Liver (tissue), 9 donors: ENCODE measurements around the gene ABCA4. TPM values are rescaled to one million over a fixed set of nuclear protein-coding genes. Genes with fewer than 3 reads are reported as not detected.

Source experiments
- DNase-seq: peaks from one replicate; pipeline ENCODE4 v3.0.0-alpha.2; 2017; ENCODE audit warnings: low spot score
- H3K27ac ChIP-seq, 2 donors: one replicate each; pipeline ENCODE4 v1.7.0; 2013; ENCODE audit warnings: inconsistent platforms in 2 of 2, low read length in 2 of 2, control low read depth in 1 of 2, low read depth in 1 of 2, mild to moderate bottlenecking in 1 of 2
- H3K27me3 ChIP-seq, 4 donors: one replicate each; pipeline versions ENCODE4 v1.6.1 to v1.7.0; 2013; ENCODE audit warnings: low read length in 3 of 4, inconsistent platforms in 1 of 4, mild to moderate bottlenecking in 1 of 4, moderate library complexity in 1 of 4; ENCODE audit not compliant: control insufficient read depth in 4 of 4, insufficient read depth in 4 of 4
- H3K36me3 ChIP-seq, 4 donors: one replicate each; pipeline versions ENCODE4 v1.6.1 to v1.7.0; 2013; ENCODE audit warnings: low read length in 3 of 4, mild to moderate bottlenecking in 3 of 4, low read depth in 1 of 4, moderate library complexity in 1 of 4; ENCODE audit not compliant: control insufficient read depth in 4 of 4, insufficient read depth in 3 of 4
- H3K4me1 ChIP-seq, 4 donors: one replicate each; pipeline versions ENCODE4 v1.6.1 to v1.7.0; 2013; ENCODE audit warnings: low read length in 3 of 4, mild to moderate bottlenecking in 3 of 4, moderate library complexity in 1 of 4; ENCODE audit not compliant: control insufficient read depth in 4 of 4, insufficient read depth in 4 of 4
- H3K4me3 ChIP-seq, 3 donors: one replicate each; pipeline versions ENCODE4 v1.6.1 to v1.7.0; 2013; ENCODE audit warnings: low read length in 3 of 3, control low read depth in 1 of 3, low read depth in 1 of 3, mild to moderate bottlenecking in 1 of 3
- H3K9ac ChIP-seq, 2 donors: one replicate each; pipeline ENCODE4 v1.7.0; 2013; ENCODE audit warnings: low read length in 2 of 2, mild to moderate bottlenecking in 2 of 2, moderate library complexity in 2 of 2, control low read depth in 1 of 2, low read depth in 1 of 2
- H3K9me3 ChIP-seq, 4 donors: one replicate each; pipeline versions ENCODE4 v1.6.1 to v1.7.0; 2013; ENCODE audit warnings: low read length in 3 of 4; ENCODE audit not compliant: control insufficient read depth in 4 of 4
- ATF3 ChIP-seq: IDR thresholded peaks from 2 replicates; pipeline ENCODE4 v1.6.1; 2016; ENCODE audit warnings: antibody characterized with exemption
- EGR1 ChIP-seq, 2 donors: IDR thresholded peaks; 2 replicates each; pipeline ENCODE4 v1.6.1; 2016 to 2018; ENCODE audit warnings: antibody characterized with exemption in 2 of 2, low read depth in 2 of 2
- FOXA1 ChIP-seq: IDR thresholded peaks from 2 replicates; pipeline ENCODE4 v1.6.1; 2016; ENCODE audit warnings: antibody characterized with exemption
- FOXA2 ChIP-seq: IDR thresholded peaks from 2 replicates; pipeline ENCODE4 v1.6.1; 2016; ENCODE audit warnings: antibody characterized with exemption
- GABPA ChIP-seq, 2 donors: IDR thresholded peaks in 1 of 2; conservative IDR thresholded peaks in 1 of 2; 2 replicates each; pipeline ENCODE4 v1.6.1; 2016; ENCODE audit warnings: antibody characterized with exemption in 2 of 2, mild to moderate bottlenecking in 1 of 2, moderate library complexity in 1 of 2
- HNF4A ChIP-seq, 2 donors: conservative IDR thresholded peaks; 2 replicates each; pipeline ENCODE4 v1.6.1; 2016; ENCODE audit warnings: antibody characterized with exemption in 2 of 2, mild to moderate bottlenecking in 2 of 2
- HNF4G ChIP-seq: IDR thresholded peaks from 2 replicates; pipeline ENCODE4 v1.6.1; 2016; ENCODE audit warnings: antibody characterized with exemption
- JUND ChIP-seq, 2 donors: IDR thresholded peaks; 2 replicates each; pipeline ENCODE4 v1.6.1; 2016; ENCODE audit warnings: antibody characterized with exemption in 2 of 2
- MAX ChIP-seq: IDR thresholded peaks from 2 replicates; pipeline ENCODE4 v1.6.1; 2016; ENCODE audit warnings: antibody characterized with exemption
- NR2F2 ChIP-seq: IDR thresholded peaks from 2 replicates; pipeline ENCODE4 v1.6.1; 2016; ENCODE audit warnings: antibody characterized with exemption
- RAD21 ChIP-seq, 2 donors: IDR thresholded peaks; 2 replicates each; pipeline ENCODE4 v1.6.1; 2016; ENCODE audit warnings: antibody characterized with exemption in 2 of 2, mild to moderate bottlenecking in 2 of 2
- REST ChIP-seq: IDR thresholded peaks from 2 replicates; pipeline ENCODE4 v1.6.1; 2016; ENCODE audit warnings: antibody characterized with exemption, mild to moderate bottlenecking
- RXRA ChIP-seq, 2 donors: IDR thresholded peaks; 2 replicates each; pipeline ENCODE4 v1.6.1; 2017 to 2018; ENCODE audit warnings: antibody characterized with exemption in 2 of 2, mild to moderate bottlenecking in 1 of 2
- SP1 ChIP-seq: IDR thresholded peaks from 2 replicates; pipeline ENCODE4 v1.6.1; 2018; ENCODE audit warnings: antibody characterized with exemption, mild to moderate bottlenecking
- TAF1 ChIP-seq: conservative IDR thresholded peaks from 2 replicates; pipeline ENCODE4 v1.6.1; 2016; ENCODE audit warnings: antibody characterized with exemption, mild to moderate bottlenecking
- YY1 ChIP-seq: IDR thresholded peaks from 2 replicates; pipeline ENCODE4 v1.6.1; 2016; ENCODE audit warnings: antibody characterized with exemption, mild to moderate bottlenecking
- ZBTB33 ChIP-seq: IDR thresholded peaks from 2 replicates; pipeline ENCODE4 v1.6.1; 2016; ENCODE audit warnings: antibody characterized with exemption
- WGBS: extraction: QIAGEN DNeasy Blood & Tissue Kit; methylation state at CpG from one replicate; pipeline ENCODE4 v1.1.7; 2013; 5-methylcytosine and 5-hydroxymethylcytosine counted together
- polyA plus RNA-seq, 2 donors: library from polyadenylated mRNA; stranded (reverse) in 1 of 2; unstranded in 1 of 2; fragments of 200-250 nt in 1 of 2; fragments of >200 nt in 1 of 2; fragmentation: Nextera tagmentation in 1 of 2; extraction: Ambion mirVana in 1 of 2; gene quantifications; one replicate each; pipeline versions ENCODE4 v1.2.1 to v1.2.3, GENCODE V29; 2013 to 2015
- total RNA-seq, 2 donors: library from RNA; depleted of rRNA; stranded (reverse); fragments of >200 nt; gene quantifications; one replicate each; pipeline ENCODE4 v1.2.3, GENCODE V29; 2014
- TF ChIP-seq, protein P1 (sequence below): fragments of 150-350 bp; IDR thresholded peaks from 2 replicates; pipeline ENCODE4 v1.5.1; 2017; ENCODE audit warnings: improper control_type of control experiment, low read depth, low read length; ENCODE audit not compliant: missing input control
- donor health status: healthy.
- donor health status: healthy.
- donor health status: healthy.
- donor health status: healthy.
- donor health status: healthy.

ABCA4 gene
- total and polyA plus RNA-seq, 4 donors = 0.19 to 1.5 (median 0.38) TPM

GRCh38 chr1:94011129-94011528 is 109.8 kb downstream of the ABCA4 start:
- WGBS = 88% methylated on average over 8 of the region's 8 CpGs
- no peaks in the 10 kb centered on the region for H3K4me1 ChIP-seq

More at GRCh38 chr1:94011129-94011528, 109.8 kb downstream of the ABCA4 start:
- Histone ChIP-seq H3K4me3 (no peak overlapping the region), H3K9ac (no peak overlapping the region), H3K9me3 (no peaks in the 10 kb centered on the region), H3K36me3 (no peaks in the 10 kb centered on the region), H3K27ac (no peak overlapping the region), H3K27me3 (no peaks in the 10 kb centered on the region)
- TF ChIP-seq HNF4A (conservative IDR thresholded peaks at IDR 0.05) (no peak), MAX (no peak), FOXA2 (no peak), TAF1 (no peak), JUND (IDR thresholded peaks at IDR 0.05) (no peak), ATF3 (no peak), NR2F2 (no peak), ZBTB33 (no peak), REST (no peak), RAD21 (IDR thresholded peaks at IDR 0.05) (no peak), RXRA (IDR thresholded peaks at IDR 0.05) (no peak), YY1 (no peak), EGR1 (IDR thresholded peaks at IDR 0.05; ENCODE audit: low read depth in 2 of 2) (no peak), FOXA1 (no peak), SP1 (no peak), HNF4G (no peak), GABPA (IDR thresholded peaks at IDR 0.05 in 1 of 2, conservative IDR thresholded peaks at IDR 0.05 in 1 of 2) (no peak)
- TF ChIP-seq, protein P1, sequence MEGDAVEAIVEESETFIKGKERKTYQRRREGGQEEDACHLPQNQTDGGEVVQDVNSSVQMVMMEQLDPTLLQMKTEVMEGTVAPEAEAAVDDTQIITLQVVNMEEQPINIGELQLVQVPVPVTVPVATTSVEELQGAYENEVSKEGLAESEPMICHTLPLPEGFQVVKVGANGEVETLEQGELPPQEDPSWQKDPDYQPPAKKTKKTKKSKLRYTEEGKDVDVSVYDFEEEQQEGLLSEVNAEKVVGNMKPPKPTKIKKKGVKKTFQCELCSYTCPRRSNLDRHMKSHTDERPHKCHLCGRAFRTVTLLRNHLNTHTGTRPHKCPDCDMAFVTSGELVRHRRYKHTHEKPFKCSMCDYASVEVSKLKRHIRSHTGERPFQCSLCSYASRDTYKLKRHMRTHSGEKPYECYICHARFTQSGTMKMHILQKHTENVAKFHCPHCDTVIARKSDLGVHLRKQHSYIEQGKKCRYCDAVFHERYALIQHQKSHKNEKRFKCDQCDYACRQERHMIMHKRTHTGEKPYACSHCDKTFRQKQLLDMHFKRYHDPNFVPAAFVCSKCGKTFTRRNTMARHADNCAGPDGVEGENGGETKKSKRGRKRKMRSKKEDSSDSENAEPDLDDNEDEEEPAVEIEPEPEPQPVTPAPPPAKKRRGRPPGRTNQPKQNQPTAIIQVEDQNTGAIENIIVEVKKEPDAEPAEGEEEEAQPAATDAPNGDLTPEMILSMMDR = no peak
- DNase-seq = no peak
